HG02610 (cell line): ENCODE measurements around the gene CES3.
"Not testable (repeated sequence)": the region's sequence is repeated elsewhere in the genome, so short reads cannot be mapped to it uniquely, and the experiment has no call there.

Source experiments
- ATAC-seq: cut with Tn5 transposase; IDR thresholded peaks from one replicate; pipeline ENCODE4 v1.9.1; 2021; ENCODE audit warnings: mild to moderate bottlenecking, moderate library complexity; ENCODE audit not compliant: unreplicated experiment

Gene CES3

GRCh38 chr16:66926171-66926947 lies 34.7 kb upstream of the CES3 start:
- no peak for ATAC-seq

- ATAC-seq = no peak
Observed at GRCh38 chr16:66926961-66927436, 34.1 kb upstream of the CES3 start.

- no peak for ATAC-seq
Observed at GRCh38 chr16:66927918-66928649, 33.0 kb upstream of the CES3 start.

GRCh38 chr16:66928702-66929388 lies 32.2 kb upstream of the CES3 start:
- ATAC-seq = no peak

DNA sequence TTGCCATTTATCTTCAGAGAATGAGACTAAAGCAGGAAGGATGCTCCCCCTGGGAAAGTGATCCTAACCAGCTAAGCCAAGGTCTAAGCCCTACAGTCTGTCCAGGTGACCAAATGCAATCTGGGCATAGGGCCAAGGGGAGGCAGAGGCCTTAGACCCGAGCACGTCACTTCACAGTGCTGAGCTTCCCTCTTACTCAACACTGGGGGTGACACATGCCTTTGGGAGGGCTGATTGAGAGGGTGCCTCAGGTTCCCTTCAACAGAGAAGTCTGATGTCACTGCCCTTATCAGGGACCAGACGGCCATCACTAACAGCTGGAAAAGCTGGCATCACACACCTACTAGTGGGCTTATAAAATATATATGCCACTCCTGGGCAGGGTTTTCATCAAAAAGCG lies 30.9 kb upstream of the CES3 start:
- ATAC-seq = no peak

GRCh38 chr16:66931665-66932064 lies 29.4 kb upstream of the CES3 start:
- no peak for ATAC-seq

- ATAC-seq = no peak
Observed at GRCh38 chr16:66932076-66932475, 29.0 kb upstream of the CES3 start.

DNA sequence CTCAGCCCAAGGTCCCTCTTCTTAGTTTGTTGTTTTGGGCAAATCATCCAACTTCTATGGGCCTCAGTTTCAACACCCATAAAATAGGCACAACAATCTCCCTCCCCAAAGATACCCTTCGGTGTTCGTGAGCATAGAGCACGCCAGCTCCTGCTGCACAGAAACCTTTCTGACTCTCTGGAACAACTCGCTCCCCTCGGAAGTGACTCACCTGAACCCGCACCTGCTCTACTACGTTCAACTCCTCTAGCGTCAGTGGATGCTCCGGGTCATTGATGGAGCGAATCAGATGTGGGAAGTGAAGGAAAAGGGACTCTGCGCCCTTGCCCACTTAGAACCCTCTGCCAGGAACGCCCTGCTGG lies 27.3 kb upstream of the CES3 start:
- peak; percentile 13 for ATAC-seq

- peak; percentile 75 for ATAC-seq
Observed at GRCh38 chr16:66934138-66934838, 26.8 kb upstream of the CES3 start, which contains the start of gene CIAO2B. Gene CIAO2B (minus strand): TSS chr16:66934402. CDS start chr16:66934364, 38 bp downstream.

DNA sequence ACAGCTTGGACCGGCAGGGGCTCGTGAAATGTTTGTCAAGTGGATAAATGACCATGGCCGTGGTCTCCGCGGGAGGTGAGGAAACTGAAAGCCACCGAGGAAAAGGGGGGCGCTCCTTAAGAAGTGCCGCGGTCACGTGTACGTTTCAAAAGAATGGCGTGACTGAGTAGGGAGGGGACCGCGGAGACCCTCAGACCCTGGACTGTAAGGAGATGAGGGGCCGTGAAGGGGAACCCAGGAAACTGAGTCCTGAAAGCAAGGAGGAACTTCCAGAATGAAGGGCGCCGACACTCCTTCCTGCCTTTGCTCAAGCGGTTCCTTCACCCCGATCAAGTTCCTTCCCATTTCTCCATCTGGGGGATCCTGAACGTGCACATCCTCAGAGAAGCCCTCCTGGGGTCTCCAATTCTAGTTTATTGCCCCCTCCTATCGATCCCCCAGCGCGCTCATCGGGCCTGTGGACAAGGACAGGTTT lies 26.2 kb upstream of the CES3 start:
- not testable (repeated sequence) for ATAC-seq

- no peak for ATAC-seq
Observed at GRCh38 chr16:66935314-66936011, 25.6 kb upstream of the CES3 start, which contains the start of gene CES2. Gene CES2 (plus strand): TSS chr16:66935516. CDS start chr16:66935636, 120 bp downstream.

GRCh38 chr16:66936462-66936861 lies 24.6 kb upstream of the CES3 start:
- ATAC-seq = no peak

- ATAC-seq = no peak
Observed at GRCh38 chr16:66936889-66937554, 24.0 kb upstream of the CES3 start.

- ATAC-seq = no peak
Observed at GRCh38 chr16:66937725-66938337, 23.2 kb upstream of the CES3 start.

DNA sequence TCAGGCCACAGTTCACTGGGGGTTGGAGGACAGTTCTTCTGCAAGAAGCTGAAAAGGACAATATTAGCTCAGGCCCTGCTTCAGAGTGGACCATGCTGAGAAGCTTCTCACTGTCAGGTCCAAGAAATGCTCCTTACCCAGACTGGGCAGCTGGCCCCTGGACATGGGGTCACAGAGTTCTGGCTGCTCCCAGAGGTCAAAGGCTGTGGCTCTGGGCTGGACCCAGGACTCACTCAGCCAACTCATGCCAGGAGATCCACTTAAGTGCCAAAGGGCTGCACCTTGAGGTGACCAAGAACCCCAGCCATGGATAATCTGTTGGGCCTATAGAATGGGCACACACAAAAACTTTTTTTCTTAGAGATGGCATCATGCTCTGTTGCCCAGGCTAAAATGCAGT lies 21.7 kb upstream of the CES3 start:
- no peak for ATAC-seq

DNA sequence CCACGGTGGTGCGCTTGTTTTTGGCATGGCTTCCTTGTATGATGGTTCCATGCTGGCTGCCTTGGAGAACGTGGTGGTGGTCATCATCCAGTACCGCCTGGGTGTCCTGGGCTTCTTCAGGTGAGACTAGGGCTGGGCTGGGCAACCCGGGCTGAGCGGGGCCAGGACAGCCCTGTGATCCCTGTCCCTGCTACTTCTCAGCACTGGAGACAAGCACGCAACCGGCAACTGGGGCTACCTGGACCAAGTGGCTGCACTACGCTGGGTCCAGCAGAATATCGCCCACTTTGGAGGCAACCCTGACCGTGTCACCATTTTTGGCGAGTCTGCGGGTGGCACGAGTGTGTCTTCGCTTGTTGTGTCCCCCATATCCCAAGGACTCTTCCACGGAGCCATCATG lies 20.8 kb upstream of the CES3 start:
- no peak for ATAC-seq

DNA sequence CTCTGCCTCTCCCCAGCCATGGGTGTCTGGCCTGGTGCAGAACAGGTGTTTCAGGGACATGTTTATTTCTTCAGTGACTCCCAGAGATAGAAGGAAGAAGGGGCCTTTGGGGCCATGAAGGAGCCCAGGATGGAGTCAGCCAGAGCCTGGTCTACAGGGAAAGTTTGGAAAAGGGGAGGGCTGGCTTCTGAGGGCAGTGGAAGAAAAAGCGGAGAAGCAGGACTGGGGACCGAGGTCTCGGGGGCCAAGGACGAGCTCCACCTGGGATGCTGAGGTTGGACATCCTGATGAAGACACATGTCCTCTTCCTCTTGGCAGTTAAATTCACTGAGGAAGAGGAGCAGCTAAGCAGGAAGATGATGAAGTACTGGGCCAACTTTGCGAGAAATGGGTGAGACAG lies 18.1 kb upstream of the CES3 start:
- ATAC-seq = no peak

- no peak for ATAC-seq
Observed at GRCh38 chr16:66943426-66944053, 17.5 kb upstream of the CES3 start.

- no peak for ATAC-seq
Observed at GRCh38 chr16:66944054-66944441, 17.0 kb upstream of the CES3 start.
